ENCODE data around the gene AHR.

DNA sequence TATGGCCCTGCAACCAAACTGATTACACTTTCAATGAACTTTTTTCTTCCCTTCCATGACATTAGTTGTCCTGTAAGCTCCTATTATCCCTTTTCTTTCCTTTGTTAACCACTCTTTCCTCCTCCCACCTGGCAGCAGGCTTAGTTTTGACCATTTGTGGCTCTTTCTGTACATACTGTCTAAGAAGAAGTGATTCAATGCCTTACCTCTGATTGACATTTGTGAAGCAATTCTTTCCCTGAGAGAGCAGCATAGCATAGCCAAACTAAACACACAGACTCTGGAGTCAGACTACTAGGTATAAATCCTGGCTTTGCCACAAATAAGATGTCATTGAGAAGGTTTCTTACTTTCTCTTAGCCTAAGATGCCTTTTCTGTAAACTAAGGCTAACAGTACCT is 48.9 kb downstream of the AHR start:
- TF ChIP-seq, protein P1, sequence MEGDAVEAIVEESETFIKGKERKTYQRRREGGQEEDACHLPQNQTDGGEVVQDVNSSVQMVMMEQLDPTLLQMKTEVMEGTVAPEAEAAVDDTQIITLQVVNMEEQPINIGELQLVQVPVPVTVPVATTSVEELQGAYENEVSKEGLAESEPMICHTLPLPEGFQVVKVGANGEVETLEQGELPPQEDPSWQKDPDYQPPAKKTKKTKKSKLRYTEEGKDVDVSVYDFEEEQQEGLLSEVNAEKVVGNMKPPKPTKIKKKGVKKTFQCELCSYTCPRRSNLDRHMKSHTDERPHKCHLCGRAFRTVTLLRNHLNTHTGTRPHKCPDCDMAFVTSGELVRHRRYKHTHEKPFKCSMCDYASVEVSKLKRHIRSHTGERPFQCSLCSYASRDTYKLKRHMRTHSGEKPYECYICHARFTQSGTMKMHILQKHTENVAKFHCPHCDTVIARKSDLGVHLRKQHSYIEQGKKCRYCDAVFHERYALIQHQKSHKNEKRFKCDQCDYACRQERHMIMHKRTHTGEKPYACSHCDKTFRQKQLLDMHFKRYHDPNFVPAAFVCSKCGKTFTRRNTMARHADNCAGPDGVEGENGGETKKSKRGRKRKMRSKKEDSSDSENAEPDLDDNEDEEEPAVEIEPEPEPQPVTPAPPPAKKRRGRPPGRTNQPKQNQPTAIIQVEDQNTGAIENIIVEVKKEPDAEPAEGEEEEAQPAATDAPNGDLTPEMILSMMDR (IDR thresholded peaks at IDR 0.05; ENCODE audit: poor library complexity), result no peak
- TF ChIP-seq EZH2 (IDR thresholded peaks at IDR 0.05; ENCODE audit: borderline replicate concordance), result no peak
